SK-N-SH (cell line): Measurements from ENCODE around the gene HOXA6. TPM values are rescaled to one million over a fixed set of nuclear protein-coding genes. Genes with fewer than 3 reads are reported as not detected.
A peak's percentile ranks its signal among the peaks of the same experiment; 100 is the strongest.

Experiments
- CTCF ChIA-PET: fragments of 300-600, 350-600 bp; formaldehyde crosslinking; extraction: SDS; loops from one replicate; lab custom pipeline; 2021; lab: Yijun Ruan, JAX
- POLR2A ChIA-PET: fragments of 350-600 bp; sonication (Branson Sonifier 250); formaldehyde crosslinking; extraction: SDS; loops from one replicate; lab custom pipeline; 2020; ENCODE audit warnings: antibody characterized with exemption, inconsistent platforms; lab: Yijun Ruan, JAX
- DNase-seq: peaks from one replicate; pipeline ENCODE4 v3.0.0; 2012
- H2AFZ ChIP-seq: fragments of 200-600 bp; sonication (generic); 2 replicates; pipeline ENCODE4 v1.8.1; 2016; ENCODE audit warnings: antibody characterized with exemption, mild to moderate bottlenecking, low read depth
- H3F3A ChIP-seq: fragments of 200-600 bp; sonication (generic); replicated peaks from 2 replicates; pipeline ENCODE3; 2016; ENCODE audit warnings: antibody characterized with exemption, mild to moderate bottlenecking; ENCODE audit not compliant: insufficient read depth
- H3K27ac ChIP-seq, 2 experiments: fragments of 200-500 bp in 1 of 2; fragments of 200-600 bp in 1 of 2; sonication (Bioruptor generic) in 1 of 2; sonication (generic), shearing (Covaris generic) in 1 of 2; 2 replicates each; pipeline versions ENCODE4 v1.5.1 to v1.6.1; 2014 to 2016; ENCODE audit warnings: low read depth in 2 of 2, inconsistent platforms in 1 of 2, low read length in 1 of 2, mild to moderate bottlenecking in 1 of 2, mixed read lengths in 1 of 2
- H3K27me3 ChIP-seq: fragments of 200-600 bp; sonication (generic), shearing (Covaris generic); 2 replicates; pipeline ENCODE4 v1.6.1; 2016; ENCODE audit warnings: mixed run types; ENCODE audit not compliant: insufficient read depth
- H3K36me3 ChIP-seq, 2 experiments: fragments of 200-500 bp in 1 of 2; fragments of 200-600 bp in 1 of 2; sonication (Bioruptor generic) in 1 of 2; sonication (generic) in 1 of 2; replicated peaks in 1 of 2; 2 replicates each; pipeline versions ENCODE3 to v1.5.1; 2014 to 2016; ENCODE audit warnings: low read length in 1 of 2, mild to moderate bottlenecking in 1 of 2; ENCODE audit not compliant: insufficient read depth in 2 of 2, control insufficient read depth in 1 of 2
- H3K4me1 ChIP-seq, 2 experiments: fragments of 200-500 bp in 1 of 2; fragments of 200-600 bp in 1 of 2; sonication (Bioruptor generic) in 1 of 2; sonication (generic), shearing (Covaris generic) in 1 of 2; 2 replicates each; pipeline versions ENCODE4 v1.5.1 to v1.6.1; 2014 to 2016; ENCODE audit warnings: low read depth in 1 of 2, low read length in 1 of 2, mixed run types in 1 of 2; ENCODE audit not compliant: insufficient read depth in 2 of 2, control insufficient read depth in 1 of 2
- H3K4me2 ChIP-seq: fragments of 200-600 bp; sonication (generic), shearing (Covaris generic); 2 replicates; pipeline ENCODE4 v1.6.1; 2017; ENCODE audit warnings: mixed run types
- H3K4me3 ChIP-seq, 2 experiments: fragments of 200-500 bp in 1 of 2; fragments of 200-600 bp in 1 of 2; sonication (Bioruptor generic) in 1 of 2; sonication (generic), shearing (Covaris generic) in 1 of 2; 2 replicates each; pipeline versions ENCODE4 v1.5.1 to v1.8.1; 2014 to 2016; ENCODE audit warnings: low read depth in 2 of 2, inconsistent platforms in 1 of 2, low read length in 1 of 2, mild to moderate bottlenecking in 1 of 2, mixed read lengths in 1 of 2, moderate library complexity in 1 of 2
- H3K79me2 ChIP-seq: fragments of 200-600 bp; sonication (generic); 2 replicates; pipeline ENCODE4 v1.8.1; 2017; ENCODE audit warnings: mild to moderate bottlenecking; ENCODE audit not compliant: insufficient read depth
- H3K9ac ChIP-seq: fragments of 200-600 bp; sonication (generic); 2 replicates; pipeline ENCODE4 v1.6.1; 2017; ENCODE audit warnings: mixed run types
- H3K9me2 ChIP-seq: fragments of 200-600 bp; sonication (generic); 2 replicates; pipeline ENCODE4 v1.6.1; 2017; ENCODE audit warnings: mixed run types
- H3K9me3 ChIP-seq: fragments of 200-600 bp; sonication (generic); 2 replicates; pipeline ENCODE4 v1.6.1; 2017; ENCODE audit warnings: mixed run types, mild to moderate bottlenecking, moderate library complexity
- H4K20me1 ChIP-seq: fragments of 200-600 bp; sonication (generic); 2 replicates; pipeline ENCODE4 v1.6.1; 2017; ENCODE audit warnings: mild to moderate bottlenecking, mixed run types; ENCODE audit not compliant: insufficient read depth
- CHD2 ChIP-seq: fragments of 150-350 bp; IDR thresholded peaks from 2 replicates; pipeline ENCODE4 v1.6.1; 2018; ENCODE audit warnings: low read length; ENCODE audit not compliant: partially characterized antibody
- EP300 ChIP-seq, 2 experiments: IDR thresholded peaks; 2 replicates each; pipeline versions ENCODE4 v1.4.0 to v1.6.1; 2012; ENCODE audit warnings: borderline replicate concordance in 1 of 2, low read depth in 1 of 2, low read length in 1 of 2
- EZH2phosphoT487 ChIP-seq: fragments of 200-600 bp; sonication (generic); IDR thresholded peaks from 2 replicates; pipeline ENCODE4 v1.6.1; 2017; ENCODE audit warnings: low read depth, mixed run types, mild to moderate bottlenecking, antibody characterized with exemption, moderate library complexity, borderline replicate concordance
- FOXJ3 ChIP-seq: sonication (generic); formaldehyde crosslinking; IDR thresholded peaks from 2 replicates; pipeline ENCODE4 v1.5.1; 2020; ENCODE audit warnings: mild to moderate bottlenecking, missing genetic modification reagents
- GABPA ChIP-seq: IDR thresholded peaks from 2 replicates; pipeline ENCODE4 v1.4.0; 2012; ENCODE audit warnings: low read depth, mild to moderate bottlenecking
- MEF2A ChIP-seq: IDR thresholded peaks from 2 replicates; pipeline ENCODE4 v1.4.0; 2012; ENCODE audit warnings: low read depth, borderline replicate concordance
- POLR2AphosphoS5 ChIP-seq: IDR thresholded peaks from 2 replicates; pipeline ENCODE4 v1.6.1; 2012; ENCODE audit warnings: low read depth, low read length
- RFX5 ChIP-seq: IDR thresholded peaks from 2 replicates; pipeline ENCODE4 v1.6.1; 2012; ENCODE audit warnings: mild to moderate bottlenecking, improper control_type of control experiment, low read length
- SIN3A ChIP-seq: IDR thresholded peaks from 2 replicates; pipeline ENCODE4 v1.6.1; 2012; ENCODE audit warnings: low read depth, mild to moderate bottlenecking, low read length, moderate library complexity, borderline replicate concordance
- SMC3 ChIP-seq: IDR thresholded peaks from 2 replicates; pipeline ENCODE4 v1.6.1; 2012; ENCODE audit warnings: low read depth, low read length, improper control_type of control experiment
- TCF12 ChIP-seq: IDR thresholded peaks from 2 replicates; pipeline ENCODE4 v1.4.0; 2012
- TEAD4 ChIP-seq: IDR thresholded peaks from 2 replicates; pipeline ENCODE4 v1.4.0; 2012; ENCODE audit warnings: mild to moderate bottlenecking, borderline replicate concordance; ENCODE audit not compliant: insufficient read depth
- YY1 ChIP-seq: IDR thresholded peaks from 2 replicates; pipeline ENCODE4 v1.4.0; 2012; ENCODE audit warnings: low read depth, mild to moderate bottlenecking
- WGBS: methylation state at CpG from one replicate; pipeline ENCODE4 v1.1.6; 2017; ENCODE audit warnings: low lambda C conversion rate; 5-methylcytosine and 5-hydroxymethylcytosine counted together
- polyA plus RNA-seq, 3 experiments: library from polyadenylated mRNA; depleted of rRNA; stranded (reverse); fragments of >200 nt; gene quantifications; 2 replicates each; pipeline ENCODE4 v1.2.3, GENCODE V29; 2012
- TF ChIP-seq, protein P1 (sequence below): fragments of 200-600 bp; sonication (generic); IDR thresholded peaks from 2 replicates; pipeline ENCODE4 v1.6.1; 2017; ENCODE audit warnings: antibody characterized with exemption, mild to moderate bottlenecking, moderate library complexity
- TF ChIP-seq, protein P2 (sequence below): IDR thresholded peaks from 2 replicates; pipeline ENCODE4 v1.4.0; 2012; ENCODE audit warnings: low read depth
- TF ChIP-seq, protein P3 (sequence below): IDR thresholded peaks from 2 replicates; pipeline ENCODE4 v1.6.1; 2012; ENCODE audit warnings: mild to moderate bottlenecking, low read depth, low read length, moderate library complexity
- TF ChIP-seq, protein P4 (sequence below): IDR thresholded peaks from 2 replicates; pipeline ENCODE4; 2012

The HOXA6 gene
- polyA plus RNA-seq, 1 of the 3 experiments (the other 2 are of a cell fraction), result not detected

GRCh38 chr7:27186668-27187474 lies 39.3 kb upstream of the HOXA6 start:
- no peak overlapping the region for H2AFZ ChIP-seq
- H4K20me1 ChIP-seq, result peaks cover 30% of the 10 kb centered on the region
- DNase-seq, result no peak
- no peaks in the 10 kb centered on the region for H3K36me3 ChIP-seq
- H3K4me1 ChIP-seq, result peaks cover 4 to 7% of the 10 kb centered on the region in 2 experiments; a peak in 1 of 4 replicates
- H3F3A ChIP-seq, result peaks cover 11% of the 10 kb centered on the region
- ChIA-PET POLR2A (no interaction called here), CTCF (interaction anchor here (0.7 to 10.7 kb wide), 14 partner anchors 8 to 910 kb away, joined by 3 to 84 read pairs (median 5); partner anchors contain the start of gene HOXA3)
- H3K4me3 ChIP-seq, result no peak overlapping the region
- no peak overlapping the region for H3K9ac ChIP-seq
- 12% methylated on average over 4 of the region's 4 CpGs for WGBS
- peaks cover 100% of the 10 kb centered on the region for H3K27me3 ChIP-seq
- no peak overlapping the region for H3K4me2 ChIP-seq
- TF ChIP-seq TEAD4 (no peak), MEF2A (no peak), EZH2phosphoT487 (0 out of 2 replicates have a peak, but pooled peaks have one; percentile 54), CHD2 (no peak)
- TF ChIP-seq, protein P1, sequence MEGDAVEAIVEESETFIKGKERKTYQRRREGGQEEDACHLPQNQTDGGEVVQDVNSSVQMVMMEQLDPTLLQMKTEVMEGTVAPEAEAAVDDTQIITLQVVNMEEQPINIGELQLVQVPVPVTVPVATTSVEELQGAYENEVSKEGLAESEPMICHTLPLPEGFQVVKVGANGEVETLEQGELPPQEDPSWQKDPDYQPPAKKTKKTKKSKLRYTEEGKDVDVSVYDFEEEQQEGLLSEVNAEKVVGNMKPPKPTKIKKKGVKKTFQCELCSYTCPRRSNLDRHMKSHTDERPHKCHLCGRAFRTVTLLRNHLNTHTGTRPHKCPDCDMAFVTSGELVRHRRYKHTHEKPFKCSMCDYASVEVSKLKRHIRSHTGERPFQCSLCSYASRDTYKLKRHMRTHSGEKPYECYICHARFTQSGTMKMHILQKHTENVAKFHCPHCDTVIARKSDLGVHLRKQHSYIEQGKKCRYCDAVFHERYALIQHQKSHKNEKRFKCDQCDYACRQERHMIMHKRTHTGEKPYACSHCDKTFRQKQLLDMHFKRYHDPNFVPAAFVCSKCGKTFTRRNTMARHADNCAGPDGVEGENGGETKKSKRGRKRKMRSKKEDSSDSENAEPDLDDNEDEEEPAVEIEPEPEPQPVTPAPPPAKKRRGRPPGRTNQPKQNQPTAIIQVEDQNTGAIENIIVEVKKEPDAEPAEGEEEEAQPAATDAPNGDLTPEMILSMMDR, result no peak
- TF ChIP-seq, protein P2, sequence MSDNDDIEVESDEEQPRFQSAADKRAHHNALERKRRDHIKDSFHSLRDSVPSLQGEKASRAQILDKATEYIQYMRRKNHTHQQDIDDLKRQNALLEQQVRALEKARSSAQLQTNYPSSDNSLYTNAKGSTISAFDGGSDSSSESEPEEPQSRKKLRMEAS, result no peak
- no peaks in the 10 kb centered on the region for H3K79me2 ChIP-seq
- H3K9me2 ChIP-seq, result no peaks in the 10 kb centered on the region
- H3K9me3 ChIP-seq, result no peaks in the 10 kb centered on the region
- no peak overlapping the region for H3K27ac ChIP-seq

GRCh38 chr7:27185854-27186667 lies 38.5 kb upstream of the HOXA6 start:
- DNase-seq, result no peak
- no peaks in the 10 kb centered on the region for H3K79me2 ChIP-seq
- ChIA-PET CTCF (interaction anchor here (0.7 to 10.7 kb wide), 10 partner anchors 8 to 911 kb away, joined by 3 to 84 read pairs (median 6); no protein-coding TSS in a partner anchor), POLR2A (no interaction called here)
- peaks cover 4 to 7% of the 10 kb centered on the region in 2 experiments; a peak in 1 of 4 replicates for H3K4me1 ChIP-seq
- no peak overlapping the region for H2AFZ ChIP-seq
- no peaks in the 10 kb centered on the region for H3K36me3 ChIP-seq
- no peaks in the 10 kb centered on the region for H3K9me3 ChIP-seq
- WGBS, result 18% methylated on average over 22 of the region's 24 CpGs
- H3K27ac ChIP-seq, result no peak overlapping the region
- H3F3A ChIP-seq, result peaks cover 11% of the 10 kb centered on the region
- H3K9ac ChIP-seq, result no peak overlapping the region
- peaks cover 98% of the 10 kb centered on the region for H3K27me3 ChIP-seq
- H4K20me1 ChIP-seq, result peaks cover 30% of the 10 kb centered on the region
- H3K4me3 ChIP-seq, result no peak overlapping the region
- no peak overlapping the region for H3K4me2 ChIP-seq
- no peaks in the 10 kb centered on the region for H3K9me2 ChIP-seq
- no peak for TF ChIP-seq RFX5
- no peak for TF ChIP-seq SMC3
- no peak for TF ChIP-seq TEAD4
- TF ChIP-seq YY1, result no peak
- TF ChIP-seq SIN3A, result no peak
- no peak for TF ChIP-seq GABPA
- no peak for TF ChIP-seq FOXJ3 (CRISPR knock-in tag)
- TF ChIP-seq, protein P3, sequence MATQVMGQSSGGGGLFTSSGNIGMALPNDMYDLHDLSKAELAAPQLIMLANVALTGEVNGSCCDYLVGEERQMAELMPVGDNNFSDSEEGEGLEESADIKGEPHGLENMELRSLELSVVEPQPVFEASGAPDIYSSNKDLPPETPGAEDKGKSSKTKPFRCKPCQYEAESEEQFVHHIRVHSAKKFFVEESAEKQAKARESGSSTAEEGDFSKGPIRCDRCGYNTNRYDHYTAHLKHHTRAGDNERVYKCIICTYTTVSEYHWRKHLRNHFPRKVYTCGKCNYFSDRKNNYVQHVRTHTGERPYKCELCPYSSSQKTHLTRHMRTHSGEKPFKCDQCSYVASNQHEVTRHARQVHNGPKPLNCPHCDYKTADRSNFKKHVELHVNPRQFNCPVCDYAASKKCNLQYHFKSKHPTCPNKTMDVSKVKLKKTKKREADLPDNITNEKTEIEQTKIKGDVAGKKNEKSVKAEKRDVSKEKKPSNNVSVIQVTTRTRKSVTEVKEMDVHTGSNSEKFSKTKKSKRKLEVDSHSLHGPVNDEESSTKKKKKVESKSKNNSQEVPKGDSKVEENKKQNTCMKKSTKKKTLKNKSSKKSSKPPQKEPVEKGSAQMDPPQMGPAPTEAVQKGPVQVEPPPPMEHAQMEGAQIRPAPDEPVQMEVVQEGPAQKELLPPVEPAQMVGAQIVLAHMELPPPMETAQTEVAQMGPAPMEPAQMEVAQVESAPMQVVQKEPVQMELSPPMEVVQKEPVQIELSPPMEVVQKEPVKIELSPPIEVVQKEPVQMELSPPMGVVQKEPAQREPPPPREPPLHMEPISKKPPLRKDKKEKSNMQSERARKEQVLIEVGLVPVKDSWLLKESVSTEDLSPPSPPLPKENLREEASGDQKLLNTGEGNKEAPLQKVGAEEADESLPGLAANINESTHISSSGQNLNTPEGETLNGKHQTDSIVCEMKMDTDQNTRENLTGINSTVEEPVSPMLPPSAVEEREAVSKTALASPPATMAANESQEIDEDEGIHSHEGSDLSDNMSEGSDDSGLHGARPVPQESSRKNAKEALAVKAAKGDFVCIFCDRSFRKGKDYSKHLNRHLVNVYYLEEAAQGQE, result no peak
- TF ChIP-seq EP300 (IDR thresholded peaks at IDR 0.05; ENCODE audit: borderline replicate concordance in 1 of 2, low read depth in 1 of 2, low read length in 1 of 2), result no peak
- no peak for TF ChIP-seq POLR2AphosphoS5
- no peak for TF ChIP-seq TCF12
- TF ChIP-seq, protein P4, sequence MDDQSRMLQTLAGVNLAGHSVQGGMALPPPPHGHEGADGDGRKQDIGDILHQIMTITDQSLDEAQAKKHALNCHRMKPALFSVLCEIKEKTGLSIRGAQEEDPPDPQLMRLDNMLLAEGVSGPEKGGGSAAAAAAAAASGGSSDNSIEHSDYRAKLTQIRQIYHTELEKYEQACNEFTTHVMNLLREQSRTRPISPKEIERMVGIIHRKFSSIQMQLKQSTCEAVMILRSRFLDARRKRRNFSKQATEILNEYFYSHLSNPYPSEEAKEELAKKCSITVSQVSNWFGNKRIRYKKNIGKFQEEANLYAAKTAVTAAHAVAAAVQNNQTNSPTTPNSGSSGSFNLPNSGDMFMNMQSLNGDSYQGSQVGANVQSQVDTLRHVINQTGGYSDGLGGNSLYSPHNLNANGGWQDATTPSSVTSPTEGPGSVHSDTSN, result no peak
